HG03432 (cell line): Measurements from ENCODE around the gene CAD.

Source experiments
- ATAC-seq: cut with Tn5 transposase; IDR thresholded peaks from one replicate; pipeline ENCODE4 v1.9.1; 2021; ENCODE audit warnings: mild to moderate bottlenecking, moderate library complexity; ENCODE audit not compliant: unreplicated experiment

CAD gene

DNA sequence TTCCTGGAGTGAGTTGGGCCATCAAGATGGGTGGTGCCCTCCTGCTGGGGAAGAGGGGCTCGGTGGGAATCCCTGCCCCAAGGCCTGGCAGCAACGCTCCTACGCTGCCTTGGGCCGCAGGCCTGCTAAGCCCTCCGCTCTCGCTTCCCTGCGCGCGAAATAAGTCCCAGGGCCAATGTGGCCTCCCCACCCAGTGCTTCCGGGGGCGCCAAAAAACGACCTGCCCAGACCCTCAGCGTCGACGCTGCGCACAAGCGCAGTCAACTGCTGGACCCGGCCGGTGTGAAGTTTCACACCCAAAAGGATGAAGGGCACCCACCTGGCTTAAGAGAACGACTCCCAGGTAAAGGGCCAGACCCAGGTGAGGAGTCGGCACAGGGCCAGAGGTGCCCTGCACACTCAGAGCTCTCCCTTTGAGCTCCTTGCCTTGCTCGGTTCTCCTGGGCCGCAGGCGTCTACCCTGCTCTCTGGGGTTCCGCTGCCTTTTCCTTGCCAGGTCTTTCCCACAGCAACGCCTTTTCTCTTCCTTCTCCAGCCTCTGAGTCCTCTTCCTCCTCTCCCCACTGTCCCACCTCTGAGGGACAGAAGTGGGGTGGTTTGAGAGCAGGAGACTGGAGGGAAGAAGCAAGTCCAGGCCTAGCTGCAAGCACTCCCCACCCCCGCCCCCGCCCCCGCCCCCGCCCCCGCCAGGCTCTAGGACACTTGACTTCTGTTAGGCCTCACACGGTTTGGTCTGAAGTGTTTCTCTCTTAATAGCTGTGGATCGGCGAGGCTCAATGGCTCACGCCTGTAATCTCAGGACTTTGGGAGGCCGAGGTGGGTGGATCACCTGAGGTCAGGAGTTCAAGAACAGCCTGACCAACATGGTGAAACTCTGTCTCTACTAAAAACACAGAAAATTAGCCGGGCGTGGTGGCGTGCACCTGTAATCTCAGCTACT is 58.3 kb downstream of the CAD start, which contains the start of gene DNAJC5G:
TSS of gene DNAJC5G (plus strand) at position 223 of the 940 bp plus-strand sequence. CDS start 1,296 bp downstream, outside the sequence.
- no peak for ATAC-seq

DNA sequence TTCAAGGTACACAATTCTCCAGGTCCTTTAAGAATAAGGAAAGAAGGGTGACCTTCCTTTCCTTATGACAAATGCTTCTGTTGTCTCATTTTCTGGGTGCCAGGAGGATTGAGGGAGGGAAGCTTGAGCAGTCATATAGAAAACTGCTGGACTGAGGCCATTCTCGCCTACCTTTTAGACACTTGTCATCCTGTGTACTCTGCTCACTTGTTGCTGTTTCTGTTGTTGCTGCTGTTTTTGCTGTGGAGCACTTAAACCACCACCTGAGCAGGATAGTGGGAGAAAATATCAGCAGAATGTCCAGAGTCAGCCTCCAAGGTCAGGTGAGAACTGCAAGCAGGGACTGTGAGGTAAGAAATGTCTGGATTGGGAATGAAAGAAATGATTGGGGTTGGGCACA is 60.8 kb downstream of the CAD start:
- ATAC-seq, result no peak

DNA sequence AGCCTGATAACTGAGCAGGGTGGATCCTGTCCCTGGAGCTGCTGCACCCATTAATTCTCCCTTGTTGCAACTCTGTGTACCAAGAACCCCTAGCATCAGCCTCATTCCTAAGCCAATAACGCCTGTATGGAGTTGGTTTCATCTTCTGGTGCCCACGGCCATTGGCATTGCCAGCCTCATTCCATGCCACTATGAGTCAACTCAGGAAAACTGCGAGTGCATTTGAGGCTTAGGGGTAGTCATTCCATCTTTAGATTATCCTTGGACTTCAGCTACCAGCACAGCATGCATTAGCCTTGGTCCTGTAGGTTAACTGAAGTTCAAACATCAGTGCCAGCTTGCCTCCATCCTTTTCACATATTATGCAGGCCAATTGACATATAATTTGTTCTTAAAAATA is 63.7 kb downstream of the CAD start:
- no peak for ATAC-seq

DNA sequence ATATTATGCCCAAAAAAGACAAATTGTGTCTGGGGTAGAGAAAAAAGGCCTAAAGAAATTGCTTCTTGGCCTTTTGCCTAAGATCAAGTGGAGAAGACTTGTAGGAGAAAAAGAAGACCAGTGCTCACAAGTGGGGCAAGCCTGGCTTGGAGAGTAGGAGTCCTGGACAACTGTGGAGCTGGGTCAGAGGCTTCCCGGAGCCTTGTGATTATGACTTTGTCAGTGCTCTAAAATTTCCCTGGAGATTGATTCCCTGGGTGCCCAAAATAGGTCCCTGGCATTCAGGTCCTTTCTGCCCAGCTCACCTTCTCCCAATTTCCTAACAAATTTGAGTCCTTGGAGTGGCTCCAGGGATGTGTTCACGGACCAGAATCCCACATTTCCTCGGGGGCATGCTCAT is 64.3 kb downstream of the CAD start:
- ATAC-seq, result no peak

DNA sequence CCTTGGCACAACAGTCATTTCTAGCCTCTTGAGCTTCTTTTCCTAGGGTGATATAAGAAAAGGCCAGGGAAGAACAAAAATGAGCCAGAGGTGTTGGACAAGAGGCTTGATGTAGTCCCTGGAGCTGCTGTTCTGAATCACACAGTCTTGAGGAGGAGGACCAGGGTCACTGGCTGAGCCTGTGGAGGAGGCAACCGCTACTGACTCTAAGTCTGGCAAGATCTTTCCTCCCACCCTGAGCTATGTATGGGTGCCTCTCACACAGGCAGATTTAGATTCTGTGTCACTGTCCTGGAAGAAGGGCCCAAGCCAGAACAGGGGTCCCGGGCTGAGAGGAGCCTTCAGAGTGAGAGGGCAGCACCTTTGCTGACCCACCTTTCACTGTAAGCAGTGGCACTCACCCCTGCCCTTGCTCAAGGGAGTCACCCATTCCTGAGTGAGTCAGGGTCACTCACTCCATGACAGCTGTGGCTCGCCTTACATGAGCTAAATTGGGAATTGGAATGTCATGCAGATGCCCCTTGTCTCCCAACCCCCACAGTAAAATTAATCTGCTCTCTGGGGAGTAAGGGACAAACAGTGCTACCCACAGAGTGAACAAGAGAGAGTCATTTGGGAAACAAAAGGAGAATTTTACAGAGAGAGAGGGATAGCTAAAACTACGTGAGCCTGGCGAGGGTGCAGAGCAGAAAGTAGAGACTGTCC is 64.8 kb downstream of the CAD start, which contains the start of gene TRIM54:
TSS of gene TRIM54 (plus strand) at position 575 of the 705 bp plus-strand sequence. CDS start 303 bp downstream, outside the sequence.
- ATAC-seq, result no peak

DNA sequence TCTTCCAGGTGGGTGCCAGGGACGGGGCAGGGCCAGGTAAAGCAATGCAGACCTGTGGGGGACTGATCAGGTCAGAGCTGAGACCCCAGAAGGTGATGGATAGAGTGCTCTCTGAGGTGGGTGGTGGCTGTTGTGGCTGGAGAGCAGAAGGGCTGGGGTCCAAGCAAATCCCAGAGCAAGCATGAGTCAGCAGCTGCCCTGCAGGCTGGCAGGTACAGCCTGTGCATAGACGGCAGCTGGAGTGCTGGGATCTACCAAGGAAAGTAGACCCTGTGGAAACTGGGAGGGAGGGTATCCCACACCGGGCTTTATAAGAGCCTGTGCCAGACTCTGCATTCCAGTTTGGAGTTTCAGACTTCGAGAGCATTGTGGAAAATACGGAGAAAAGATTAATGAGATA is 65.7 kb downstream of the CAD start:
- ATAC-seq, result no peak

DNA sequence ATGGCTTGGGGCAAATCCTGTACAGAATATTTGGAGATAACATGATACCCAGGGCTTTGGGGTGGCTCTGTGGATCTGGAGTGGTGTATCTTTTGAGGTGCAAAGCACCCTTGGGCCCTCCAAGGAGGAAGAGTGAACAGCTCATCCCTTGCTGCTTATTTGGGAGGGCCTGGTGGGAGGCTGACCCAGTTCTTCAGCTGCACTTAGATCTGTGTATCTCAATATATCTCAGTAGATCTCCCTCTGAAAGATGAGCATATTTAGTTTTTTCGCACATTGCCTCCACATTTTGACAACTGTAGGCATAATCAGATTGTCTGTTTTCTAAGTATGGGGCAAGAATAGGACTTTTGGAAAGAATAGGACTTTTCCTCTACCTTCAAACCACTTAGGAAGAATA is 67.8 kb downstream of the CAD start:
- ATAC-seq, result no peak

DNA sequence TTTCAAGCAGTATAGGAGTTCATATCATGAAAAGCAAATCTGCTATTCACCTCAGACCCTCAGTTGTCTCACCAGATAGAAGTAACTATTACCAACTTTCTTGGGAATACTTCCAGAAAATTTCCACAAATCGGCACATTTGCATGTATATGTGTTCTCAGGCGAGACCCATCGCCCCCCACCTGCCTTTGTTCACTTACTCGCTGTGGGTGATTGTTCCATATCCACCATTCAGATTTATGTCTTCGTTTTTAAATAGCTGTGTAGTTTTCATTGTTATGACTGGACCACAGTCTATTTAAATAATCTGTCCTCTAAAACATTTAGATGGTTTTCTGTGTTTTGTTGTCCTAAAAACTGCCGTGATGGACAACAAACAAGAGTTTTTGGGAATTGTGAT is 68.3 kb downstream of the CAD start:
- ATAC-seq, result no peak

DNA sequence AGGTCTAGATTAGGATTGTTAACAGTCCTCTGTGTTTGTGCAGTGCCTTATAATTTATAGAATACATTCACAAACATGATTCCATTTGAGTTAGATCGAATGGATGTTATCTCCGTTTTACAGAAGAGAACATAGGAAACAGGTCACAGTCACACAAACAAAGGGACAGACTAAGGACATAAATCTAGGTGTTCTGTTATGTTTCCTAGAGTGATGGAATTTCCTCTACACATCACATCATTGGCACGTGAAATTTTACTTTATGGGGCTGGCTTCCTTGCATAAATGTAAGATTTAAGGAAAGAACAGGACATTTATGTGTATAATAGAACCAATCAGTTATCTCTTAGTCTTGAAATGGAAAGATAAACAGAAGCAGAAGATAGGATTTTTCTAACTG is 71.4 kb downstream of the CAD start:
- no peak for ATAC-seq

DNA sequence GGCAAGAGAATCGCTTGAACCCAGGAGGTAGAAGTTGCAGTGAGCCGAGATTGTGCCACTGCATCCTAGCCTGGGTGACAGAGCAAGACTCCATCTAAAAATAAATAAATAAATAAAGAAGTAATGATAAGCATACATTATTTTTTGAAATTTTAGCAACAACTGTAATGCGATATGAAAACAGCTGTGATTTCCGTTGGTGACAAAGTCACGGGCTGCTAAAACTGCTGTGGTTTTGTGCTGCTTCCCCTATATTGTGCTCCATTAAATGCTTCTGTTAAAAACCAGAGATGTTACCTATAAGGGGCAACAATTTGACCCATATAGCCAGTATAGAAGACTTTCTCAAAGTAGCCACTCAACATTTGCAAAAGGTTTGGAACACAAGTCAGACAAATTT is 73.4 kb downstream of the CAD start:
- ATAC-seq, result no peak

DNA sequence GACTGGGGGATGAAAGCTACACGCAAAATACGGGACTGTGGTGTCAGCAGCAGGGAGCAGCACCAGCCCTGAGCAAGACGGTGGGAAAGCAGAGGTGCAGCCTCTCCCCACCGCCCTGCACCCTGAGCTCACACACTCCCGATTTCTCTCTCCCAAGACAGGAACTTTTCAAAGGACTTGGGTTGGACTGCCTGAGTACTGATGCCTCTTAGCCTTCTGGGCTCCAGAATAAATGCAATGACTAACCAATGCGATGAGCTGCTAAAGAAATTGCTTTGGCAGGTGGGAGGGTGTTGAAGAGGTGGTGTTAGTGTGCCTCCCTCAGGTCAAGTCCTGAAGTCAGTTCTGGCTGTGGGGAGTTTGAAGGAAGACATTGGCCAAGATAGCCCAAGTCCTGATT is 74.7 kb downstream of the CAD start:
- no peak for ATAC-seq
